Neural cell (in vitro differentiated cells): Measurements from ENCODE around the gene C2orf69.

Experiments
- EP300 ChIP-seq: fragments of 450-650 bp; conservative IDR thresholded peaks from 2 replicates; pipeline ENCODE4 v1.6.1; 2014; ENCODE audit warnings: antibody characterized with exemption, mild to moderate bottlenecking, moderate library complexity; ENCODE audit not compliant: poor library complexity, severe bottlenecking
- EZH2 ChIP-seq: fragments of 200-600, 300-800 bp; shearing (Covaris generic), sonication (generic); IDR thresholded peaks from 2 replicates; pipeline ENCODE4 v1.6.1; 2014; ENCODE audit warnings: antibody characterized with exemption, low read length, borderline replicate concordance, mild to moderate bottlenecking; ENCODE audit not compliant: insufficient read depth, poor library complexity, severe bottlenecking
- MXI1 ChIP-seq: fragments of 450-650 bp; conservative IDR thresholded peaks from 2 replicates; pipeline ENCODE4 v1.6.1; 2014; ENCODE audit warnings: antibody characterized with exemption, mild to moderate bottlenecking; ENCODE audit not compliant: poor library complexity, severe bottlenecking
- POLR2AphosphoS5 ChIP-seq: IDR thresholded peaks from 2 replicates; pipeline ENCODE4 v1.6.1; 2012
- TF ChIP-seq, protein P1 (sequence below): fragments of 450-650 bp; IDR thresholded peaks from 2 replicates; pipeline ENCODE4 v1.5.1; 2014; ENCODE audit warnings: antibody characterized with exemption, mild to moderate bottlenecking, moderate library complexity; ENCODE audit not compliant: poor library complexity, severe bottlenecking
- TF ChIP-seq, protein P2 (sequence below): IDR thresholded peaks from 2 replicates; pipeline ENCODE4 v1.6.1; 2012; ENCODE audit warnings: borderline replicate concordance

DNA sequence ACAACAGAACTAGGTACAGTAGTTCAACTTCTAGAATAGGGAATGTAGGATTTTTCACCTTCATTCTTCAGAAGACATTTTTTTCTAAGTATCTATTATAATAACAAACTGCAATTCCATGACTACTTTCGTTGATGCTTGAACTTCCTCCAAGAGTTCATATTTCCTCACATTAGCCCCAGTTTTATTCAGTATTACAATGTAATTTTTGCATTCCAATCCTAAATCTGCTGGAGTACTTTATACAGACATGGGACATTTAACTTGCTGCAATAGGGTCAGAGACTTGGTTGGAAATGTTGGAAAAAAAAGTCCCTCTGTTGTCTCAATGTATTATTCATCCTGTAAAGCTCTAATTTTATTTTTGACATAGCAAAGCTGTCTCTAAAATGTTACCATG is 40.5 kb upstream of the C2orf69 start:
- TF ChIP-seq, protein P1, sequence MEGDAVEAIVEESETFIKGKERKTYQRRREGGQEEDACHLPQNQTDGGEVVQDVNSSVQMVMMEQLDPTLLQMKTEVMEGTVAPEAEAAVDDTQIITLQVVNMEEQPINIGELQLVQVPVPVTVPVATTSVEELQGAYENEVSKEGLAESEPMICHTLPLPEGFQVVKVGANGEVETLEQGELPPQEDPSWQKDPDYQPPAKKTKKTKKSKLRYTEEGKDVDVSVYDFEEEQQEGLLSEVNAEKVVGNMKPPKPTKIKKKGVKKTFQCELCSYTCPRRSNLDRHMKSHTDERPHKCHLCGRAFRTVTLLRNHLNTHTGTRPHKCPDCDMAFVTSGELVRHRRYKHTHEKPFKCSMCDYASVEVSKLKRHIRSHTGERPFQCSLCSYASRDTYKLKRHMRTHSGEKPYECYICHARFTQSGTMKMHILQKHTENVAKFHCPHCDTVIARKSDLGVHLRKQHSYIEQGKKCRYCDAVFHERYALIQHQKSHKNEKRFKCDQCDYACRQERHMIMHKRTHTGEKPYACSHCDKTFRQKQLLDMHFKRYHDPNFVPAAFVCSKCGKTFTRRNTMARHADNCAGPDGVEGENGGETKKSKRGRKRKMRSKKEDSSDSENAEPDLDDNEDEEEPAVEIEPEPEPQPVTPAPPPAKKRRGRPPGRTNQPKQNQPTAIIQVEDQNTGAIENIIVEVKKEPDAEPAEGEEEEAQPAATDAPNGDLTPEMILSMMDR: no peak
- TF ChIP-seq EZH2 (no peak), POLR2AphosphoS5 (no peak), MXI1 (no peak), EP300 (no peak)
- TF ChIP-seq, protein P2, sequence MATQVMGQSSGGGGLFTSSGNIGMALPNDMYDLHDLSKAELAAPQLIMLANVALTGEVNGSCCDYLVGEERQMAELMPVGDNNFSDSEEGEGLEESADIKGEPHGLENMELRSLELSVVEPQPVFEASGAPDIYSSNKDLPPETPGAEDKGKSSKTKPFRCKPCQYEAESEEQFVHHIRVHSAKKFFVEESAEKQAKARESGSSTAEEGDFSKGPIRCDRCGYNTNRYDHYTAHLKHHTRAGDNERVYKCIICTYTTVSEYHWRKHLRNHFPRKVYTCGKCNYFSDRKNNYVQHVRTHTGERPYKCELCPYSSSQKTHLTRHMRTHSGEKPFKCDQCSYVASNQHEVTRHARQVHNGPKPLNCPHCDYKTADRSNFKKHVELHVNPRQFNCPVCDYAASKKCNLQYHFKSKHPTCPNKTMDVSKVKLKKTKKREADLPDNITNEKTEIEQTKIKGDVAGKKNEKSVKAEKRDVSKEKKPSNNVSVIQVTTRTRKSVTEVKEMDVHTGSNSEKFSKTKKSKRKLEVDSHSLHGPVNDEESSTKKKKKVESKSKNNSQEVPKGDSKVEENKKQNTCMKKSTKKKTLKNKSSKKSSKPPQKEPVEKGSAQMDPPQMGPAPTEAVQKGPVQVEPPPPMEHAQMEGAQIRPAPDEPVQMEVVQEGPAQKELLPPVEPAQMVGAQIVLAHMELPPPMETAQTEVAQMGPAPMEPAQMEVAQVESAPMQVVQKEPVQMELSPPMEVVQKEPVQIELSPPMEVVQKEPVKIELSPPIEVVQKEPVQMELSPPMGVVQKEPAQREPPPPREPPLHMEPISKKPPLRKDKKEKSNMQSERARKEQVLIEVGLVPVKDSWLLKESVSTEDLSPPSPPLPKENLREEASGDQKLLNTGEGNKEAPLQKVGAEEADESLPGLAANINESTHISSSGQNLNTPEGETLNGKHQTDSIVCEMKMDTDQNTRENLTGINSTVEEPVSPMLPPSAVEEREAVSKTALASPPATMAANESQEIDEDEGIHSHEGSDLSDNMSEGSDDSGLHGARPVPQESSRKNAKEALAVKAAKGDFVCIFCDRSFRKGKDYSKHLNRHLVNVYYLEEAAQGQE: no peak
